ENCODE data around the gene TNFRSF18.

The TNFRSF18 gene

DNA sequence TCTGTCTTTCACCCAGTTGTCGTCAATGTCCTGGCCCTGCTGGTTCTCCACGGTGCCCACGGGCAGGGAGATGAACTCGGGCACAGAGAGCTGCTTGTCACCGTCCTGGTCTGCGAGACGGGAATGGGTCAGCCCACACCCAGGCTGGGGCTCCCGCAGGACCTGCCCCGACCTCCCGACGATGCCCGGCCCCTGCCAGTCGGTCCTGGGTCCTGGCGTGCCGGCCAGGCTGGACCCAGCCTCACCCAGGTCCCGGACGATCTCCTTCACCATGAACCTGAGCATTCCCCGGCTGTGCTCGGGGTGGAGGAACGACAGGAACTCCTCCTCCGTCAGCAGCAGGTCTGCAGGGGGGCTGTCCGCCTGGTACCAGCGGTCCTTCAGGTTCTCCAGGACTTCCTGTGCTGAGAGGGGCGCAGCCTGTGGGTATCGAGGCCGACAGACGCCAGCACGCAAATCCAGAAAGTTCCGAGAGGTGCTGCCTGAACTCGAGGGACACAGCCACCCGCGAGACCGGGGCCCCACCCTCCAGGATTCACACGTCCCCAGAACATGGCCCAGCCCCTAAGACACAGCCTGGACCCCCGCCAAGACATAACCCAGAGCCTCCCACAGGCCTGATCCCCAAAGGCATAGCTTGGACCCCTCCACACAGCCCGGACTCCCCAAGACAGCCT, 12.3 kb upstream of the TNFRSF18 start:
- ChIA-PET CTCF (no interaction called here), POLR2A (no interaction called here)

GRCh38 chr1:1217621-1218523, 11.5 kb upstream of the TNFRSF18 start:
- no peak for DNase-seq (ENCODE audit: extremely low spot score)
- TF ChIP-seq CTCF (IDR thresholded peaks at IDR 0.05; ENCODE audit: control extremely low read depth, extremely low read depth, low read depth, missing control alignments), result no peak
- ChIA-PET CTCF (interaction anchor here (0.7 kb wide), 1 partner anchor 96 kb away, joined by 3 read pairs; no protein-coding TSS in a partner anchor), POLR2A (no interaction called here)

More for the DNA sequence above, 12.3 kb upstream of the TNFRSF18 start:
- no peak for TF ChIP-seq CTCF (IDR thresholded peaks at IDR 0.05; ENCODE audit: control extremely low read depth, extremely low read depth, low read depth, missing control alignments)
- DNase-seq (ENCODE audit: extremely low spot score), result no peak

GRCh38 chr1:1216770-1217620, 10.6 kb upstream of the TNFRSF18 start:
- TF ChIP-seq CTCF (IDR thresholded peaks at IDR 0.05; ENCODE audit: control extremely low read depth, extremely low read depth, low read depth, missing control alignments), result no peak
- DNase-seq (ENCODE audit: extremely low spot score), result no peak
- ChIA-PET POLR2A (no interaction called here), CTCF (interaction anchor here (1.2 kb wide), 1 partner anchor 46 kb away, joined by 3 read pairs; no protein-coding TSS in a partner anchor)

DNA sequence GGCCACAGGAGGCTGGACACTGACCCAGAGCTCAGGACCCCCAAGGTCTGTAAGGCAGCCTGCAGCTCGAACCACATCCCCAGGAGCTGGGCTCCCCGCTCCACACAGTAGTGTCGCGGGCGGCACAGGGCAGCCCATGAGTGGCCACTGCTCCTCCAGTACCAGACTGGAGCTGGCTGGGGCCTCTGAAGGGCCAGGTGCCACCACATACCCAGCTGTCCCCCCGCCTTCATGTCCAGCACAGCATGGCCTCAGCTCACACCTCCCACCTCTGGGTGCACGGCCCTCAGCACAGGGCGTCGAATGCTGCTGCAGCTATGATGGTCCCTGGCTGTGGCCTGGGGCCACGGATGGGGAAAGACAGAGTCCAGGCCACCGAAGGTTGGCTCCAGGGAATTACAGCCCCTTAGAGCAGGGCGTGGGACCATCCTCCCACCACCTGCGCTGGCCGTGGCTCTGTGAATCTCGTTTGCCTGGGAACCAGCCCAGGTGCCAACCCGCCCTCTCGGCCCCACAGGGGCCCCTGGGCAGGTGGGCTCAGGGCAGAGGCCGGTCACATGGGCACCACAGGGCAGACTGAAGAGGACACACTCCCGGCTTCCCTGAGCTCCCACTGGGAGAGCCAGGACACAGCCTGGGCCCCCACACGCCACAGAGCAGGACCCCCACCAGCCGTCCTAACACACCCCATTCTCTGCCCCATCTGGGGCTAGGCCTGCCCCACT, 9.7 kb upstream of the TNFRSF18 start:
- no peak for DNase-seq (ENCODE audit: extremely low spot score)
- ChIA-PET CTCF (interaction anchor here (1.0 to 1.5 kb wide), 6 partner anchors 9 to 183 kb away, joined by 3 to 6 read pairs (median 3); no protein-coding TSS in a partner anchor), POLR2A (no interaction called here)
- no peak for TF ChIP-seq CTCF (IDR thresholded peaks at IDR 0.05; ENCODE audit: control extremely low read depth, extremely low read depth, low read depth, missing control alignments)

- CTCF ChIA-PET, result interaction anchor here (1.0 to 1.5 kb wide), 6 partner anchors 8 to 182 kb away, joined by 3 to 6 read pairs (median 3); no protein-coding TSS in a partner anchor
- DNase-seq (ENCODE audit: extremely low spot score), result no peak
- TF ChIP-seq CTCF (IDR thresholded peaks at IDR 0.05; ENCODE audit: control extremely low read depth, extremely low read depth, low read depth, missing control alignments), result no peak
- POLR2A ChIA-PET, result no interaction called here
These were observed 8.8 kb upstream of the TNFRSF18 start for GRCh38 chr1:1215080-1215676.
